NCI-H187 (cell line): ENCODE results near the gene USP11.

Source experiments
- DNase-seq, 2 experiments: peaks; one replicate each; lab custom pipeline; 2025; lab: John Stamatoyannopoulos, UW

The USP11 gene

DNA sequence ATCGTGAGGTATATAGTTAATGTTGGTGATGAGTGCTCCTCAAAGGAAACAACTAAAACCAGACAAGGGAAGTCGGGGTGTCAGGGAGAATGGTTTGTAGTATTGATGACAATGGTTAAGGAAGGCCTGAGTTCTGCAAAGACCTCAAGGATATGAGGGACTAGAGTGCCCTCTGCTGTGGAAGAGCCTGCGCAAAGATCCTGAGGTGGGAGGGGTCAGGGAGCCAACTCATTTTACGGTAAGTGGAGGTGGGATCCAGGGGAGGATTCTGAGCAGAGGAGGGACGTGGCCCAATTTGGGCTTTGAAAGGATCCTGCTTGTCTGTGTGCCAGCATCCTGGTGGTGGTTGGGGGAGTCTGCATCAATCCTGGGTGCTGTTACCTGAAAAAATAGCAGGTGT lies 27.8 kb upstream of the USP11 start:
- no peak for DNase-seq

DNA sequence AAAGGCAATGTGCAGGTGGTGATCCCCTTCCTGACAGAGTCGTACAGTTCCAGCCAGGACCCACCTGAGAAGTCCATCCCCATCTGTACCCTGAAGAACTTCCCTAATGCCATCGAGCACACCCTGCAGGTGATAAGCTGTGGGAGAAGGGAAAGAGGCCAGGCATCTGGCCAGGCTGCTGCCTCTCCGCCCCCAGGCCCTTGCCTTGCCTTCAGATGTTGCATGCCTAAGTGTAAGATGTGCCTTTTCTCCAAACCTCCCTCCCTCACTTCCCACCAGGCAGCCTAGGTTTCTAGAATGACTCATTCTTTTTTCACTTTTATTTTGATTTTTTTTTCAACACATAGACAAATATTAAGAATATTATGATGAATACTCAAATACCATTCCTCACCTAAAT lies 26.5 kb upstream of the USP11 start:
- DNase-seq: no peak

DNA sequence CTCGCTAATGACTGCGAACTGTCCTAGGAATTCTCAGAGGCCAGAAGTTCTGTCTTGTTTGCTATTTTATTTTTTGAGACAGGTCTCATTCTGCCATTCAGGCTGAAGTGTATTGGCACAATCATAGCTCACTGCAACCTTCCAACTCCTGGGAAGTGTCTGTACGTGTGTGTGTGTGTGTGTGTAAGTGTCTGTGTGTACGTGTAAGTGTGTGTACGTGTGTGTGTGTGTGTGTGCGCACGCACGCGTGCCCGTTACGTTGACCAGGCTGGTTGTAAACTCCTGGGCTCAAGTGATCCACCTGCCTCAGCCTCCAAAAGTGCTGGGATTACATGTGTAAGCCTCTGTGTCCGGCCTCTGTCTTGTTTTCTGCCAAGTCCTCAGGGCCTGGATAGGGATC lies 24.7 kb upstream of the USP11 start:
- no peak for DNase-seq

DNA sequence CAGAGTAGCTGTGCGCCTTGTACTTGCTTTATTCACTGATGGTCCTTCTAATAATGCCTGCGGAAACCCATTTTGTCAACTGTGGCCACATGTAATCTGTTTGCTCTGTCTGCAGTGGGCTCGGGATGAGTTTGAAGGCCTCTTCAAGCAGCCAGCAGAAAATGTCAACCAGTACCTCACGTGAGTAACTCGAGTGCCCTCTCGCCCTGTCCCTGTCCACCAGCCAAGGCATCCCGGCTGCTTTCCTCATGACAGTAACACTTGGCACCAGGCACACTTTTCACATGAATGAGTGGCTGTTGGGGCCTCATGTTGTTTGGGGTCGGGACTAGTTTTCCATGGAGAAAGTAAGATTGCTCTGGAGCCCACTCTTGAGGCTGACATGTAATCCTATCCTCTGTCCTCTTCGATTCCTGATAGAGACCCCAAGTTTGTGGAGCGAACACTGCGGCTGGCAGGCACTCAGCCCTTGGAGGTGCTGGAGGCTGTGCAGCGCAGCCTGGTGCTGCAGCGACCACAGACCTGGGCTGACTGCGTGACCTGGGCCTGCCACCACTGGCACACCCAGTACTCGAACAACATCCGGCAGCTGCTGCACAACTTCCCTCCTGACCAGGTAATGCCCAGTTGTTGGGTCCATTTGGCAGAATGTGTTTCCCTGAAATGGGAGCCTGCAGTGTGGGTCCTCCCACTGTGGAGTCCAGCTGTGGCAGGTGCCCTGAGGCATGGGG lies 23.1 kb upstream of the USP11 start:
- DNase-seq: no peak

DNA sequence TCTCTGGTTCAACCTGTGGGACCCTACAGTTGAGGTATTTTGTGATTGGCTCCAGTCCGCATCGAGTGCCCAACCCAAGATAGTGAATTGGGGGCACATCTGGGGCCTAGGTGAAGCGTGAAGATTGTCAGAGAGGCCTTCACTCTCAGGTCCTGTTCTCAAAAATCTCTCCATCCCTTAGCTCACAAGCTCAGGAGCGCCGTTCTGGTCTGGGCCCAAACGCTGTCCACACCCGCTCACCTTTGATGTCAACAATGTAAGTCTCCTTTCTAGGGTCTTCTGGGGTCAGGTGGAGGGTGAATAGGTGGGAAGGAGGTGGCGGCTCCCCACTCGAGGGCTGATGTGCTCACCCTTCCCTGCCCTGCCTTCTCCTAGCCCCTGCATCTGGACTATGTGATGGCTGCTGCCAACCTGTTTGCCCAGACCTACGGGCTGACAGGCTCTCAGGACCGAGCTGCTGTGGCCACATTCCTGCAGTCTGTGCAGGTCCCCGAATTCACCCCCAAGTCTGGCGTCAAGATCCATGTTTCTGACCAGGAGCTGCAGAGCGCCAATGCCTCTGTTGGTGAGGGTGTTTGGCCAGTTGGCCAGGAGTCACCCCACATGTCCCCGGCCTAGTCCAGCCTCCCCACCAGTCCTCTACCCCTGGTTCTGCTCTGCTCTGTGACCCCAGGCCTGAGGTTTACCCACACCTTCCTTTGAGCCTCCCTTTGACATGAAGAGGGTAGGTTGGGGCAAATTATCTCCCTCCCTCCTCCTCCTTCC lies 22.0 kb upstream of the USP11 start:
- no peak for DNase-seq

DNA sequence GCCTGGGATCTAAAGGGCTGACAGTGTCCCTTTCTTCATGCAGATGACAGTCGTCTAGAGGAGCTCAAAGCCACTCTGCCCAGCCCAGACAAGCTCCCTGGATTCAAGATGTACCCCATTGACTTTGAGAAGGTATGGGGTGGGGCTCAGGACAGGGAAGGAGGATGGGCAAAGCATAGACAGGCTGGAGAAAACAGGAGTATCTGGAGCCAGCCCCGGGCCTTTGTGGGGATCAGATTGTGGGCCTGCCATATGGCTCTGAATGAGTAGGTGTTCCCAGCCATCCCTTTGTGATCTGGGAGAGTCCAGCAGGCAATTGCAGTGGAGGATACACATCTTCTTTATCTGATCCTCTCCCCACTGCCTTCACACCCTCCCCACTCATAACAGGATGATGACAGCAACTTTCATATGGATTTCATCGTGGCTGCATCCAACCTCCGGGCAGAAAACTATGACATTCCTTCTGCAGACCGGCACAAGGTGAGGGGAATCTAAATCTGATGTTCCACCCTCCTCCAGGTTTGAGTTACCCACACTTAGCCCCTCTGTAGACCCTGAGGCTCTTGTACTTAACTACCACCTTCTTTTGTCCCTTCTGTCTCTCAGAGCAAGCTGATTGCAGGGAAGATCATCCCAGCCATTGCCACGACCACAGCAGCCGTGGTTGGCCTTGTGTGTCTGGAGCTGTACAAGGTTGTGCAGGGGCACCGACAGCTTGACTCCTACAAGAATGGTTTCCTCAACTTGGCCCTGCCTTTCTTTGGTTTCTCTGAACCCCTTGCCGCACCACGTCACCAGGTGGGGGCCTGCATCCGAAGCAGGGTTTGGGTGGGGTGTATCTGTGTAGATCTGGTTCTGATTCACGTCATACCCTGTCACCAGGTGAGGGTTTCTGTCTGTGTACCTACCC lies 20.2 kb upstream of the USP11 start:
- no peak for DNase-seq

DNA sequence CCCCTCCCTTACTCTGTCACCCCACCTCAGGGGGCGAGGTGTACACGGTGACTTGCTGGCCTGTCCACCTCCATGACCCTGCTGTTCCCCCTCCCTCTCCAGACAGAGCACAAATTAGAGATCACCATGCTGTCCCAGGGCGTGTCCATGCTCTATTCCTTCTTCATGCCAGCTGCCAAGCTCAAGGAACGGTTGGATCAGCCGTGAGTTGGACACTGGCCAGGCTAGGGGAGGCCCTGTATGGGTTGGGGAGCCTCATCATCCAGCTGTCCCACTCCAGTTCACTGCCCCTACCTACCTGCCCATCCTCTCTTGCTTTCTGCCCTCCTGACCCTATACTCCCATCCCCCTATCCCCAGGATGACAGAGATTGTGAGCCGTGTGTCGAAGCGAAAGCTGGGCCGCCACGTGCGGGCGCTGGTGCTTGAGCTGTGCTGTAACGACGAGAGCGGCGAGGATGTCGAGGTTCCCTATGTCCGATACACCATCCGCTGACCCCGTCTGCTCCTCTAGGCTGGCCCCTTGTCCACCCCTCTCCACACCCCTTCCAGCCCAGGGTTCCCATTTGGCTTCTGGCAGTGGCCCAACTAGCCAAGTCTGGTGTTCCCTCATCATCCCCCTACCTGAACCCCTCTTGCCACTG lies 18.3 kb upstream of the USP11 start:
- DNase-seq: no peak

DNA sequence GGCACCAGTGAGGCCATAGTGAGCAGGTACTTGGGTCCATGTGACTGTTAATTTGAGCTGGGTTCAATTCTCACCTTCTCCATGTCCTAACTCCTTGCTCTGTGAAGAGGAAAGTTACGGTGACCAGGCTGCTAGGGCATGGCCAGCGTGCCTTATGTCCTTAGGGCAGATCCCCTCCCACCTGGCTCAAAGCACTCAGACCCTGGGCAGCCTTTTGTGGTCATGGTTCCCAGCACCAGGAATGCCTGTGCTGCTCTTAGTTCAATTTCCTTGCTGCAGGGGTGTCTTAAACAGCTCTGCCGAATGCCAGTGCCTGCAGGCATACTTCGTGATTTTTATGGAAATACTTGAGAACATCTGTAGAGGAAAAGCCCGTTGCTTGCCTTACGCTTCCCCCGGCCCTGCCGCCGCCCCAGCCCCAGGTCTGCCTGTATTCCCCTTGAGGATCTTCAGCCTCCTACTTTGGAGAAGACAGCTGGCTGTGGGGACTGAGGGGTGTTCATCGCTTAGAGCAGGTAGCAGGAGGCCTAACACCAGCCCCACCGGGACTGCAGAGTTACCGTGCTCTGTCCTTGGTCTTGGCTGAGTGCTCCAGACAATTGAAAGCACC lies 17.4 kb upstream of the USP11 start:
- no peak for DNase-seq

DNA sequence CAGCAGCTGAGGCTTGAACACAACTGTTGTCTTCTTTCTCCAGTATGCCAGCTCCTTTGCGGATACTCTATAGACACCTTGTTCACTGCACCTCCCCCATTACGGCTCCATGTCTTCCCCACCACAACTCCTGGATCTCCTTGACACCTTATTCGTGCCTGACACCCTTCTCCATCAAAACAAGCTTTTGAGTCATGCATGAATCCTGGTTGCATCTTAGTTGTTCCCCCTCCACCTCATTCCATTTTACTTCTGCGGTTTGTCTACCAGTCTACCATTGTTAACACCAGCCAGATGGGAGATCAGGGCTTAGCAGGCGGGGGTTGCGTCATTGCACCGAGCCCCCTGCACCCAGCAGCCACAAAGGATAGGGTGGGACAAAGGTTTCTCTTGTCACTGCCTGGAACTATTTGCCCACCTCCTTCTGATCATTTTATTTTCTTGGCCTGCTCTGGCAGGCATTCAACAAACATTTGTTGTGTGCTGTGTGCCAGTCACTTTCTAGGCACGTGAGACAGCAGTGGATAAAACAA lies 16.4 kb upstream of the USP11 start:
- DNase-seq: no peak

DNA sequence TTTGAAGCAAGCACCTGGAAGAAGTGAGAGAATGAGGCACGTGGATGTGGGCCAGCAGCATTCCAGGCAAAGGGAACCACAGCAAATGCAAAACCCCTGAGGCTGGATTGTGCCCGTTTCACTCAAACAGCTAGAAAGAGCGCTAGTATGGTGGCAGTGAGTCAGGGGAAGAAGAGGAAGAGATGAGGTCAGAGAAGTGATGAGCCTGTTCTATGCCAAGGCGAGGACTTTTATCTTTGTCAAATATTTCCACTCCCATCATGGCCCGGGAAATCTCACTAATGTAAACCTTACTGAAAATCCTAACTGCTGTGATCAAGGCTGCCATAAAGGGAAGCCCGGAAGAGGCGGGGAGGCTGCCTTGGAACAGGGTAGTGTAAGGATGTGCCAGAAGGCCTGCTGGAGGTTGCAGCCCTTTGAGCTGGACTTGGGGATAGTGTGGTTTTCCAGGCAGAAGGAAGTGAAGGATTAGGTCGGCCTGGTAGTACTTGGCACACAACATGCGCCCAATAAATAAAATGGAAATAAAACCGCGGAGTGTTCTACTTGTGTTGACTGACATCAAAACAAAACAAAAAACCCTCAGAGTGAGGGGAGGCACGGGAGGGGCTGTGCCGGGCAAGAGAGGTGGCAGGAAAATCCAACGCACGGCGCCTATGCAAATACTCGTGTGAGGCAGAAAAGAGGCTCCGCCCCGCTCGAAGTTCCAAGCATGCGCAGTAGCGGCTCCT lies 15.5 kb upstream of the USP11 start:
- no peak for DNase-seq

DNA sequence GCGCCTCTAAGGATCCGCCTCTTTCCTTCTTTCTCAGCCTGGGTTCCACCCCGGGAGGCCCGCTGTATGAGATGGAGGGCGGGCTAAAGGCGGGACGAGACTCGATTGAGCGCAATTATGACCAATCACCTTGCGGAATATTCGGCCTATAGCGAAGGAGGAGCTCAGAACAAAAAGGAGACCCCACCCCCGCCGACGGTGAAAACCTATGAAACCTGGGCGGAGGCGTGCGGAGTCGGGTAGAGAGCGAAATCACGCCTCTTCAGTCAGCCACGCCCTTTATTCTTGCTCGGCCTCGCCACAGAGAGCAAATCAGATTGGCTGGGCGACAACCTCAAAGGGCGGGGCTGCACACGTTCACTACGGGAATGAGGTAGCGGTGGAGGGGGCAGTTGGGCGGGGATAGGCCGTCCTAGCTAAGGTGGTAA lies 14.9 kb upstream of the USP11 start:
- peak; percentile 94 to 98 for DNase-seq

DNA sequence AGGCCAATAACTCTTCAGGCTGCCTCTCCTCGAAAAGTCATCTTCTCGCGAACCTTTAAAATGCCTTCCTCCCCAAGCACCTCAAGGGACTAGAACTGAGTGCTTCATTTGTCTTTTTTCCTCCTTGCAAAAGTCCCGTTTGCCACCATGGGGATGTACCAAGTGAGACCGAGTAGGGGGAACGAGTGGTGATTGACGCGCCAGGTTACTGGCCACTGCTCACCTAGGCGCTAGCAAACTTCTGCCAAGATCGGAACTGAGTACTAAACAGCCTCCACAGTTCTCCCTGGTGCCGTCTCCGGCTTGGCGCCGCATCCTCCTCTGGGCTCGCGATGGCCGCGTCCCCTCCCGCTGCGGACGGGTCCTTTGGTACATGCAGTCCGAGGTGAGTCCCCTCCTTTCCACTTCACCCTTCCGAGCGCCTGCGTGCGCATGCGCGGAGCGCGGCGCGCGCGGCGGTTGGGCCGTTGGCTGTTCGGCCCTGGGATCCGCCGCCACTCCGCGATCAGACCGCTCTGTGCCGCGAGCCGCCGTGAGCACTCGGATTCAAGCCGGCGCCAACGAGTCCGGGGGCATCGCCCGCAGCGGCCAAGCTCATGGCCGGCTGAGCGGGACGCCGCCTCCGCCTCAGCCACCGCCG lies 14.4 kb upstream of the USP11 start, which contains the start of gene CDK16:
CDK16 (plus strand) TSS at position 402 of the 640 bp plus-strand sequence. CDS start 4,877 bp downstream, outside the sequence.
- peak in 1 of 2 experiments; percentile 50 for DNase-seq

DNA sequence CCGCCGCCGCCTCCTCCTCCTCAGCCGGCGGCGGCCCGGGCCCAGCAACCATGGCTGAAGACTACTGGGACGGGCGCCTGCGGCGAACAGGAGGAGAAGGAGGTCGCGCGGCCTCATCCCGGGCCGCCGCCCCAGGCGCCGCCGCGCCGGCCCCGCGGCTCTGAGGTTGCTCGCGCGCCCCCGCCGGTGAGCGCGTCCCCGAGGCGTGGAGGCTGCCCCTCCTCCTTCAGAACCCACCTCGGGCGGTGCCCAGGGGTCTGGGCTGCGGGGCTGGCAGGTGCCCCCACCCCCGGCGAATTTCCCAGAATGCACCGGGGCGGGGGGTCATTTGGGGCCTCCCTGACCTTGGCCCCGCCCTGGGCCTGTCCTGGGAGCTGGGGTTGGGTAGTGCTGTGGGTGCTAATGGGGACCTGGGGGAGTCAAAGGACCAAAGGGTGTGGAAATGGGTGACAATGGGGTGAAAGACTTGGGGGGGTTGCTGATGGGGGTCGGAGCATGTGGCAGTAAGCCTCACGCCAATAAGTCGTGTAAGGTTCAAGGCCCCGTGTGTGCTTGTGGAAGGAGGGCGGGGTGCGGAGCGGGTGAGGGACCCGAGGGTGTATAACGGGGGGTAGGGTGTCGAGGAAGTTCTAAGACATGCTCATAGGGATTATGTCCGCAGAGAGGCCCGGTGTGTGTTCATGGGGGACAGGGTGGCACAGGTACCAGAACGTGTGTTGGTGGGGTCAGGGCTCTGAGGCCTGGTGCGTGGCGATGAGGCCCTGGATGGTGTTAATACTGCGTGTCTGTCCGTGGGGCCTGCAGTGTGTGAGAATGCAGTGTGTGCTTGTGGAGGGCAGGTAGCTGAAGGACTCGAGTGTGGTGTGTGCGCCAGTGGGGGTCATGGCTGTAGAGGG lies 13.6 kb upstream of the USP11 start:
- no peak for DNase-seq

DNA sequence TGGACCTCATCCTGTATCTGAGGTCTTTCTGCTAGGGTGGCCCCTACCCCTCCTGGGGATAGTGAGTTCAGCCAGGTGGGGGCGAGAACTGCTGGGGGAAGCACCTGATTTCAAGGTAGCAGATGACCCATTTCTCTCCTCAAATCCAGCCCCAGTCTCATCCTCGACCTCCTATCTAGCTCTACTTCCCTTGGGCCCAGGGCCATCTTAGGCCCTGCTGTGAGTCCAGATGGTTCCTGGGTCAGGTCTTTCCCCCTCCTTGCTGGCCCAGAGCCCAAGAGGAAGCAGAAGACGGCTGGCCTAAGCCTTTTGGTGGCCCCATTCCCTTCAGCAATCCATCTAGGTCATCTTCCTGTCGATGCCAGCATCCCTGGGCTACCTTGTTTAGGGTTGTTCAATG lies 11.1 kb upstream of the USP11 start:
- DNase-seq: no peak

DNA sequence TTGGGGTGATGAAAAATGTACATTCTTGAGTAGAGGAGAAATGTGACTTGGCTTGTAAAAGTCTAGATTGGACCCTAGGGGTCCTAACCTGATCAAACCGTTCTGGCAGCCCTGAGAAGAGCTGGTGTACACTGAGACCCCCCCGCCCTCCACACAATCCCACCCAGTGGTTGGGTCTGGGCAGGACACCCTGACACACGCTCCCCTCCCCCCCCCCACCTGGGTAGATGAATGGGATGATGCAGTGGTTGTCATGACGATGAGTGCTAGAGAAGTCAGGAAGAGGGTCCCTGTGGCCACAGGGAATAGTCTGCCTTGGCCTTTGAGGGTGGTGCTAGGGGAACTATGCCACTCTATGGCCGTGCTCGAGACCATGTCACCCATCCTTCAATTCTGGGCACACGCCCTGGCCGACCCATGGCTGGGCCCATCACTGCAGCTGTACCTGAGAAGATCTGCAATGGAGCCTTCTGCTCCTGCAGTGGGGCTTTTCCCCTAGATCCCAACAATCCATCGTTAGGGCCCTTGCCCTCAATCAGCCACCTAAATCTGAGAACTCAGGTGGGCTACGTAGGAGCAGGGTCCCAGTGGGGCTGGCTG lies 10.0 kb upstream of the USP11 start:
- DNase-seq: no peak

DNA sequence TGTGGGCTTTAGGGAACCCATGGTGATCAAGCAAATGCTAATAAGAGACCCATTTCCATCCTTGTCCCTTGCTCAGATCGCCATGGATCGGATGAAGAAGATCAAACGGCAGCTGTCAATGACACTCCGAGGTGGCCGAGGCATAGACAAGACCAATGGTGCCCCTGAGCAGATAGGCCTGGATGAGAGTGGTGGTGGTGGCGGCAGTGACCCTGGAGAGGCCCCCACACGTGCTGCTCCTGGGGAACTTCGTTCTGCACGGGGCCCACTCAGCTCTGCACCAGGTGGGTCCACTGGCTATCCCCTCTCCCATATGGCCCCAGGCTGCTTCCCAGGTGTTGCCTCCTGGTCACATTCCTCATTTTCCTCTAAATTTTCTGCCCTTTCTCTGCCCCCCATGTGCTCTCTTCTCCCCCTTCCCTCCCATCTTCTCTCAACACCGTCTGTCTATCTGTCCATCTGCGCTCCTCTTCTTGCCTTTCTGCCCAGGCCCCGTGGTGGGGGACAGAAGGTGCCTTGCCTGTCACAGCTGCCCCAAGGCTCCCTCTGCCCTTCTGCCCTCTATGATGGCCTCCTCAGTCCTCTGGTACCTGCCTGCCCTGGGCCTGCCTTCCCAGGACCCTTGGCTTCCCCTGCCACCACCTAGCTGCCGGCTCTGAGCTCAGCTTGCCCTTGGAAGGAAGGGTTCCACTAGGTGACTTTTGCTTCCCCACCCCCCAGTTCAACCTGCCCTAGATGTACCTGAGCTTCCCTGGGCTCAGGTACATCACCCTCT lies 9.1 kb upstream of the USP11 start:
- no peak for DNase-seq

DNA sequence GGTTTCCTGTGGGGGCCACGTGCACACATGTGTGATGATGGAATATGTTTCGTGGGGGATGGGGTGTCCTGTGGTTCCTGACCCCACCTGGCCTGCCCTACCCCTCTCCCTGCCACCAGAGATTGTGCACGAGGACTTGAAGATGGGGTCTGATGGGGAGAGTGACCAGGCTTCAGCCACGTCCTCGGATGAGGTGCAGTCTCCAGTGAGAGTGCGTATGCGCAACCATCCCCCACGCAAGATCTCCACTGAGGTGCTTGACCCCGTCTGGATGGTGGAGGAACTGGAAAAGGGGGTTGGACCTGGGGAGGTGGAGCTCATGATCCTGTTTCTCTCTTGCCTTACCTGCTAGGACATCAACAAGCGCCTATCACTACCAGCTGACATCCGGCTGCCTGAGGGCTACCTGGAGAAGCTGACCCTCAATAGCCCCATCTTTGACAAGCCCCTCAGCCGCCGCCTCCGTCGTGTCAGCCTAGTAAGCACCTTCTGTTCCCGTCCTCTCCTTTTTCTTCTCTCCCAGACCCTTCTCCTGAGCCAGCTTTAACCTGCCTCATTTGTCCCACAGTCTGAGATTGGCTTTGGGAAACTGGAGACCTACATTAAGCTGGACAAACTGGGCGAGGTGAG lies 8.4 kb upstream of the USP11 start:
- no peak for DNase-seq
